IPS-11a (cell line): ENCODE results near the gene SLC16A10.
A peak's percentile ranks its signal among the peaks of the same experiment; 100 is the strongest.

Experiments
- H3K4me3 ChIP-seq: one replicate; pipeline ENCODE4 v1.5.1; 2013; ENCODE audit warnings: low read depth, low read length, control low read depth

The SLC16A10 gene

GRCh38 chr6:111256646-111257045 lies 169.3 kb downstream of the SLC16A10 start:
- H3K4me3 ChIP-seq, result no peak overlapping the region

DNA sequence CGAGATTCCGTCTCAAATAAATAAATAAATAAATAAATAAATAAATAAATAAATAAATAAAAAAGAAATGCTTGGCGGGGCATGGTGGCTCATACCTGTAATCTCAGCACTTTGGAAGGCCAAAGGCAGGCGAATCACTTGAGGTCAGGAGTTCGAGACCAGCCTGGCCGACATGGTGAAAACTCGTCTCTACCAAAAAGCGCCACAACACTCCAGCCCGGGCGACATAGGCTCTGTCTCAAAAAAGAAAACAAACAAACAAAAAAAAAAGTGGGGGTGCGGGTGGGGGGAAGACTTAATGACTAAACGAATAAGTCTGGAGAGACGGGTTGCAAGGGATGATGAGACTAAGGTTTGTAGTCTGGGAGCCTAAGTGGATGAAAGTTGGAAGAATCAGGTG lies 170.7 kb downstream of the SLC16A10 start:
- no peak overlapping the region for H3K4me3 ChIP-seq

- no peak overlapping the region for H3K4me3 ChIP-seq
Observed at GRCh38 chr6:111258615-111259088, 171.3 kb downstream of the SLC16A10 start.

DNA sequence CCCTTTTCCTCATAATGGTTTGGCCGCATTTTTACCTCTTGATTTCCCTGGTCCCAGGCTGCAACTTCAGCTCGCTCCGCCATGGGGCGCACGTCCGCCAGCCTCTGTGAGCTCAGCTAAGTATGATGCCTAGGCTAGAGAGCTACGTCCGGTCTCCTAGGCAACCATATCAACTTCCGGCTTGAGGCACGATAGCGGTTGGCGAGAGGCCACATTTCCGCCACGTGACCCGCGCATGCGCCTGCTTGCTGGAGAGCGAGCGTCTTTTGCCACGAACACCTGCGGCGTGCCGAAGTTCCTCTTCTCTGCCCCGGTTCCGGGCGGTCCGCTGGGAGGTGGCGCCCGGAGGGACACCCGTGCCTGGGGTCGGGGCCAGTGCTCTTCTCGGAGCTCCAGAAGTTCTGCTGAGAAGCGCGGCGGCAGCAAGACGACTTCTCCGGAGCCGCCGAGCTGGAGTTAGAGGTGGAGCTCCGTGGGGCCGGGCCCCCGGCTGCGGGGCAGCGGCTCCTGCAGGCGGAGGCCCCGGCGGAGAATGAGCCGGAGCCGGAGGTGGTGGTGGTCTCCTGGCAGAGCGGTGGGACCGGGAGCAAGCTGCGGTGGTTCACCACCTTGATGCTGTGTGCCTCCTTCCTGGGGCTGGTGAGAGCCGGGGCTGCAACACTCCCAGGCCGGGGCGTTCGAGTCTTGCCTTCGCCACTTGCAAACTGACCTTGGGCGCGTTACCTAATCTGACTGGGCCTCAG lies 172.0 kb downstream of the SLC16A10 start:
- H3K4me3 ChIP-seq, result peak overlapping the region; percentile 77

DNA sequence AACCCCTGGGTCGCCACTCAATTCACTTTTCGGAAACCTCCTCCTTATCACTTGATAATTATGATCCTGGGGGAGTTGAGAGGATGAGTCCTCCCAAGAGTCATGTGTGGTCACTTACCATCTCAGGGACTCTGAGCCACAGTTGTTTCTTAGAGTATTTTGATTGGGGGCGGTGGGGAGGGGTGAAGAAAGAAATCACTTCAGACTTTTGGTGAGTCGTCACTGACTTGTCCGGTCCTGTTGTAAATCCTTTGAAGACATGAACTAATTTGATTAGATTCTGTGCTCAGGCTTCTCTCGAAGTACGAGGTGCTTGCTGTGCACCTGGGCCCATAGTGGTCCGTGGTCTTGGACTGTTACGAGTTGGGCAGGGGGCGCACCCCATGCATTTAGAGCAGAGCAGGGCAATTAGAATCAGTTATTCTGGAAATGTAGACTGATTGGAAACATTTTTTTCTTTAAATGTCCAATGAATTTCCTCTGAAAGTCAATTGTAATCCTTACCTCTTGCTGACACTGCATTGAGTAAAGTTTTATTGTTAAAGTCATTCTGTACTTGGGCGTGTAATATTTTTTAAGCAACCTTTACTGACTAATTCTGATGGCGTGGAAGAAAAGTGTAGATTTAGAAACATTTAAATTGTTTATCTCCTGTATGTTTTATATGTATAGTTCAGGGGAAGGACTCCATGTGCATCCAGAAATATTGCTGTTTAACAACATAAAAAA lies 173.4 kb downstream of the SLC16A10 start:
- no peak overlapping the region for H3K4me3 ChIP-seq

DNA sequence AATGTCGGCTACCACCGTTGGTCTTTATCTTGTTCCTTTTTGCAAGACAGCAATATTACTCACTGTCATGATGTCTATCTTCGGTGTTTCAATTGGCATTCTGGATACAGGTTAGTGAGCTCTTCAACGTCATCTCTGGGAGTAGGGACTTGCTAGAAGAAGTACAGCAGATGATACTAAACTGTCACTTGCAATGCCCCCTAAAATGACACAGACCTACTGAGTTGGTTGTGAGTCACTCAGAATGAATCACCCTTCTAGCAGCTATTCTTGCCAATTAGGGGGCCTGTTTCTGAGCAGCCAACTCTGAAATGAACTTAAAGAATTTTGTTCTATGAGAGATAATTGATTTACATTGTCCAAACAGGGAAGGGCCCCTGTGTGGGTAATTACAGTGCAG lies 176.5 kb downstream of the SLC16A10 start:
- no peak overlapping the region for H3K4me3 ChIP-seq

GRCh38 chr6:111265842-111266241 lies 178.5 kb downstream of the SLC16A10 start:
- no peak overlapping the region for H3K4me3 ChIP-seq

GRCh38 chr6:111266276-111266675 lies 179.0 kb downstream of the SLC16A10 start:
- no peak overlapping the region for H3K4me3 ChIP-seq

- H3K4me3 ChIP-seq, result no peak overlapping the region
Observed at GRCh38 chr6:111267764-111268333, 180.5 kb downstream of the SLC16A10 start.

DNA sequence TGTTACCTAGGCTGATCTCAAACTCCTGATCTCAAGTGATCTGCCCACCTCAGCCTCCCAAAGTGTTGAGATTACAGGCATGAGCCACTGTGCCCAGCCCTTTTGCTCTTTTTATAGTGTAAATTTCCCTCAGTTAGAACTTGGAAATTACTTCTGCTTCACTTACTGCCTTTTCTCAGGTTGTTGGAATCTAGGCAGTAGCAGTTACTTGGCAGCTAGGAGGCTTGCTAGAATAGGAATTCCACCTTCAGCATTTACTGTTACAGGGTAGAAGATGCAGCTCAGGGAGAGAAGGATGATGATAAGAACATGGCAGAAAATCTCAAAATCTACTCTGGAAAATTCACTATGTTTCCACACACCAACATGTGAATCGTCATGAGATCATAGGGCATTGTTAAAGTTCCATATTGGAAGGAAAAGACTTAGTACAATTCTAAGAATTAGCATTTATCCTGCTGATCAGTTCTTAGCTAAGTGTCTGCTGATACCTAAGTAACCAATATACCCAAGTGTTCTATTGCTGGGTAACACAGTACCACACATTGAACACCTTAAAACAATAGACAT lies 182.2 kb downstream of the SLC16A10 start:
- no peak overlapping the region for H3K4me3 ChIP-seq

GRCh38 chr6:111270121-111270520 lies 182.8 kb downstream of the SLC16A10 start:
- no peak overlapping the region for H3K4me3 ChIP-seq

GRCh38 chr6:111274593-111275217 lies 187.4 kb downstream of the SLC16A10 start:
- no peak overlapping the region for H3K4me3 ChIP-seq

GRCh38 chr6:111276335-111276734 lies 189.0 kb downstream of the SLC16A10 start:
- H3K4me3 ChIP-seq, result no peak overlapping the region

GRCh38 chr6:111276736-111277135 lies 189.4 kb downstream of the SLC16A10 start:
- H3K4me3 ChIP-seq, result no peak overlapping the region

GRCh38 chr6:111277819-111278218 lies 190.5 kb downstream of the SLC16A10 start:
- no peak overlapping the region for H3K4me3 ChIP-seq

- no peak overlapping the region for H3K4me3 ChIP-seq
Observed at GRCh38 chr6:111278731-111279130, 191.4 kb downstream of the SLC16A10 start.

- H3K4me3 ChIP-seq, result no peak overlapping the region
Observed at GRCh38 chr6:111280445-111280955, 193.2 kb downstream of the SLC16A10 start.
